Right lobe of liver (tissue), 4 donors: ENCODE measurements around the gene SLC15A3.

Source experiments
- POLR2A ChIP-seq: fragments of 450-650 bp; IDR thresholded peaks from one replicate; pipeline ENCODE4 v1.6.1; 2017; ENCODE audit warnings: antibody characterized with exemption, mild to moderate bottlenecking
- TF ChIP-seq, protein P1 (sequence below), 4 donors: fragments of 200-600 bp in 3 of 4; fragments of 450-650 bp in 1 of 4; IDR thresholded peaks; one replicate each; pipeline versions ENCODE4 v1.5.1 to v1.8.0; 2016 to 2022; ENCODE audit warnings: antibody characterized with exemption in 4 of 4, mild to moderate bottlenecking in 2 of 4
- donor health status: DM: no; HTN: no; CAD: no.
- donor health status: DM: no; HTN: no; CAD: no.
- donor health status: DM: no; HTN: yes; CAD: no.

DNA sequence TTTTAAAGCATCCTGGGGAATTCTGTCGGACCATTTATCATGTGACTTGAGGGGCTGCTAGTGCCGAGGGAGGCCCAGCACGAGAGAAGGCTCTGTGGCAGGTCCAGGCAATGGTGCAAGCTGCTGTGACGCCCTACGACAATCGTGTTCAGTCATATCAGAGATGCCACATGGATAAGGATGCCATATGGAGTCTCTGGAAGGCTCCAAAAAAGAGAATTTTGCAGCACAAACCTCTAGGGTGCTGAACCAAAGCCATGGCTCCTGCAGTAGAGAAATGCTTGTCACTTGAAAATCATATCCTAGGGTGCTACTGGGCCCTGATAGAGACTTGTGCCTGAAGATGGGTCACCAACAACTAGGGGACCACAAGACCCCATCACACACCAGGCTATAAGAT lies 12.8 kb upstream of the SLC15A3 start:
- TF ChIP-seq, protein P1, sequence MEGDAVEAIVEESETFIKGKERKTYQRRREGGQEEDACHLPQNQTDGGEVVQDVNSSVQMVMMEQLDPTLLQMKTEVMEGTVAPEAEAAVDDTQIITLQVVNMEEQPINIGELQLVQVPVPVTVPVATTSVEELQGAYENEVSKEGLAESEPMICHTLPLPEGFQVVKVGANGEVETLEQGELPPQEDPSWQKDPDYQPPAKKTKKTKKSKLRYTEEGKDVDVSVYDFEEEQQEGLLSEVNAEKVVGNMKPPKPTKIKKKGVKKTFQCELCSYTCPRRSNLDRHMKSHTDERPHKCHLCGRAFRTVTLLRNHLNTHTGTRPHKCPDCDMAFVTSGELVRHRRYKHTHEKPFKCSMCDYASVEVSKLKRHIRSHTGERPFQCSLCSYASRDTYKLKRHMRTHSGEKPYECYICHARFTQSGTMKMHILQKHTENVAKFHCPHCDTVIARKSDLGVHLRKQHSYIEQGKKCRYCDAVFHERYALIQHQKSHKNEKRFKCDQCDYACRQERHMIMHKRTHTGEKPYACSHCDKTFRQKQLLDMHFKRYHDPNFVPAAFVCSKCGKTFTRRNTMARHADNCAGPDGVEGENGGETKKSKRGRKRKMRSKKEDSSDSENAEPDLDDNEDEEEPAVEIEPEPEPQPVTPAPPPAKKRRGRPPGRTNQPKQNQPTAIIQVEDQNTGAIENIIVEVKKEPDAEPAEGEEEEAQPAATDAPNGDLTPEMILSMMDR (IDR thresholded peaks at IDR 0.05) = no peak
- TF ChIP-seq POLR2A = no peak
